HS-27A (cell line): ENCODE data around the gene RGSL1.

ENCODE experiments used
- DNase-seq: peaks from one replicate; pipeline ENCODE4 v3.0.0-alpha.2; 2012; ENCODE audit warnings: low read depth, missing footprints

The RGSL1 gene

GRCh38 chr1:182549346-182549745, 99.4 kb downstream of the RGSL1 start:
- no peak for DNase-seq

- no peak for DNase-seq
Observed at GRCh38 chr1:182549811-182550210, 99.9 kb downstream of the RGSL1 start.

GRCh38 chr1:182552527-182552926, 102.6 kb downstream of the RGSL1 start:
- no peak for DNase-seq

- DNase-seq: no peak
Observed at GRCh38 chr1:182555493-182555892, 105.5 kb downstream of the RGSL1 start.

GRCh38 chr1:182556279-182556678, 106.3 kb downstream of the RGSL1 start:
- no peak for DNase-seq

- DNase-seq: no peak
Observed at GRCh38 chr1:182560392-182560984, 110.5 kb downstream of the RGSL1 start.

GRCh38 chr1:182561456-182561855, 111.5 kb downstream of the RGSL1 start:
- DNase-seq: no peak

GRCh38 chr1:182563095-182563494, 113.1 kb downstream of the RGSL1 start:
- no peak for DNase-seq

GRCh38 chr1:182564406-182565004, 114.6 kb downstream of the RGSL1 start:
- DNase-seq: no peak

GRCh38 chr1:182565537-182565936, 115.6 kb downstream of the RGSL1 start:
- DNase-seq: no peak

GRCh38 chr1:182567629-182568028, 117.7 kb downstream of the RGSL1 start:
- DNase-seq: no peak

GRCh38 chr1:182568647-182569284, 118.8 kb downstream of the RGSL1 start:
- no peak for DNase-seq

GRCh38 chr1:182569939-182570610, 120.1 kb downstream of the RGSL1 start:
- DNase-seq: no peak

GRCh38 chr1:182570611-182570970, 120.6 kb downstream of the RGSL1 start:
- no peak for DNase-seq

GRCh38 chr1:182574156-182574555, 124.2 kb downstream of the RGSL1 start:
- no peak for DNase-seq

- DNase-seq: no peak
Observed at GRCh38 chr1:182575540-182576149, 125.7 kb downstream of the RGSL1 start.

- DNase-seq: no peak
Observed at GRCh38 chr1:182580736-182581135, 130.8 kb downstream of the RGSL1 start.

GRCh38 chr1:182584746-182585145, 134.8 kb downstream of the RGSL1 start:
- DNase-seq: no peak

GRCh38 chr1:182586380-182586779, 136.4 kb downstream of the RGSL1 start:
- no peak for DNase-seq

GRCh38 chr1:182587093-182587492, 137.1 kb downstream of the RGSL1 start:
- no peak for DNase-seq

GRCh38 chr1:182587666-182588499, 137.9 kb downstream of the RGSL1 start:
- DNase-seq: no peak
